B cell (primary cell): ENCODE data around the gene POLN. TPM values are rescaled to one million over a fixed set of nuclear protein-coding genes. Genes with fewer than 3 reads are reported as not detected.

Experiments
- ATAC-seq: fragments of 200-7000 bp; cut with Tn5 transposase; one replicate; pipeline ENCODE4 v1.10.0; 2021; ENCODE audit warnings: low read depth, mild to moderate bottlenecking, moderate number of reproducible peaks, moderate library complexity
- CTCF ChIA-PET: fragments of 350-600 bp; sonication (Branson Sonifier 250); formaldehyde crosslinking; loops from one replicate; lab custom pipeline; 2021; ENCODE audit warnings: antibody characterized with exemption, inconsistent platforms; lab: Charles Lee
- POLR2A ChIA-PET: fragments of 350-600 bp; sonication (Branson Sonifier 250); formaldehyde crosslinking; loops from one replicate; lab custom pipeline; 2021; ENCODE audit warnings: antibody characterized with exemption; lab: Charles Lee
- DNase-seq: peaks from one replicate; pipeline ENCODE4 v3.0.0; 2013
- H2AFZ ChIP-seq: 2 replicates; pipeline ENCODE4 v1.6.1; 2012; ENCODE audit warnings: mild to moderate bottlenecking, low read depth, low read length; ENCODE audit not compliant: insufficient read depth, poor library complexity, severe bottlenecking
- H3K27ac ChIP-seq, 2 donors: 1 replicate in 1 of 2; 2 replicates in 1 of 2; pipeline ENCODE4 v1.5.1; 2012 to 2013; ENCODE audit warnings: low read length in 2 of 2, mild to moderate bottlenecking in 2 of 2, moderate library complexity in 1 of 2
- H3K27me3 ChIP-seq, 4 experiments: fragments of 200-600 bp in 1 of 4; sonication (generic) in 1 of 4; replicated peaks in 1 of 4; 1 replicate in 2 of 4; 2 replicates in 2 of 4; pipeline versions ENCODE4 v1.6.1 to v1.7.0; 2013 to 2016; ENCODE audit warnings: low read length in 3 of 4, mild to moderate bottlenecking in 2 of 4, mixed read lengths in 1 of 4, moderate library complexity in 1 of 4; ENCODE audit not compliant: insufficient read depth in 4 of 4, control insufficient read depth in 3 of 4; ENCODE audit errors: control extremely low read depth in 1 of 4
- H3K36me3 ChIP-seq, 2 experiments: replicated peaks in 1 of 2; 1 replicate in 1 of 2; 2 replicates in 1 of 2; pipeline versions ENCODE4 v1.6.1 to v1.7.1; 2013; ENCODE audit warnings: low read length in 1 of 2; ENCODE audit not compliant: insufficient read depth in 2 of 2, control insufficient read depth in 1 of 2; ENCODE audit errors: control extremely low read depth in 1 of 2, extremely low read depth in 1 of 2
- H3K4me1 ChIP-seq, 2 donors: fragments of 200-600 bp in 1 of 2; sonication (generic) in 1 of 2; 1 replicate in 1 of 2; 2 replicates in 1 of 2; pipeline versions ENCODE4 v1.5.1 to v1.6.1; 2013 to 2017; ENCODE audit warnings: low read length in 2 of 2; ENCODE audit not compliant: control insufficient read depth in 2 of 2, insufficient read depth in 2 of 2
- H3K4me2 ChIP-seq: replicated peaks from 2 replicates; pipeline ENCODE3; 2012; ENCODE audit warnings: mild to moderate bottlenecking, low read depth, low read length; ENCODE audit not compliant: poor library complexity, severe bottlenecking
- H3K4me3 ChIP-seq, 5 experiments: fragments of 200-600 bp in 1 of 5; sonication (generic) in 1 of 5; 1 replicate in 3 of 5; 2 replicates in 2 of 5; pipeline versions ENCODE4 v1.5.1 to v1.7.0; 2011 to 2016; ENCODE audit warnings: low read length in 4 of 5, mild to moderate bottlenecking in 4 of 5, low read depth in 2 of 5, control low read depth in 1 of 5, moderate library complexity in 1 of 5; ENCODE audit not compliant: insufficient read depth in 1 of 5; ENCODE audit errors: control extremely low read depth in 1 of 5, extremely low read depth in 1 of 5
- H3K79me2 ChIP-seq: fragments of 200-600 bp; sonication (generic); one replicate; pipeline ENCODE4 v1.6.0; 2016; ENCODE audit warnings: low read length; ENCODE audit not compliant: control insufficient read depth, insufficient read depth
- H3K9ac ChIP-seq: fragments of 200-600 bp; sonication (generic); 2 replicates; pipeline ENCODE4 v1.6.1; 2017; ENCODE audit warnings: mild to moderate bottlenecking, low read length, moderate library complexity
- H3K9me3 ChIP-seq, 3 donors: one replicate each; pipeline versions ENCODE4 v1.6.1 to v1.7.1; 2013; ENCODE audit warnings: low read length in 2 of 3; ENCODE audit not compliant: control insufficient read depth in 2 of 3, insufficient read depth in 1 of 3; ENCODE audit errors: control extremely low read depth in 1 of 3
- H4K20me1 ChIP-seq: 2 replicates; pipeline ENCODE4 v1.6.0; 2012; ENCODE audit warnings: mild to moderate bottlenecking, low read length; ENCODE audit not compliant: insufficient read depth, control insufficient read depth, poor library complexity, severe bottlenecking
- H3K27ac Mint-ChIP-seq: one replicate; pipeline ENCODE4 v1.8.0; 2021; ENCODE audit warnings: mixed read lengths
- H3K27me3 Mint-ChIP-seq: one replicate; pipeline ENCODE4 v1.8.0; 2021; ENCODE audit warnings: mixed read lengths
- H3K4me1 Mint-ChIP-seq: one replicate; pipeline ENCODE4 v1.8.0; 2021; ENCODE audit warnings: mixed read lengths
- H3K4me3 Mint-ChIP-seq: one replicate; pipeline ENCODE4 v1.8.0; 2021; ENCODE audit warnings: mixed read lengths
- H3K9me3 Mint-ChIP-seq: one replicate; pipeline ENCODE4 v1.8.0; 2022; ENCODE audit warnings: mixed read lengths; ENCODE audit not compliant: insufficient read depth
- EZH2 ChIP-seq: IDR thresholded peaks from 2 replicates; pipeline ENCODE4 v1.6.1; 2012; ENCODE audit warnings: borderline replicate concordance, low read depth, mild to moderate bottlenecking, moderate library complexity, low read length; ENCODE audit not compliant: insufficient read depth, poor library complexity, severe bottlenecking
- WGBS: methylation state at CpG from one replicate; pipeline ENCODE4 v1.1.5; 2013; ENCODE audit warnings: missing lambda C conversion rate; ENCODE audit not compliant: insufficient coverage; 5-methylcytosine and 5-hydroxymethylcytosine counted together
- intact Hi-C: fragments of 100-400 bp; cut with micrococcal nuclease; formaldehyde crosslinking; loops from one replicate; pipeline ENCODE4 v1.10.0; 2022
- polyA plus RNA-seq: library from polyadenylated mRNA; depleted of rRNA; stranded (reverse); fragments of >200 nt; gene quantifications from 2 replicates; pipeline ENCODE4 v1.2.3, GENCODE V29; 2012
- total RNA-seq, 2 donors: library from RNA; stranded (reverse); fragments of 120-200 nt in 1 of 2; gene quantifications; 1 replicate in 1 of 2; 2 replicates in 1 of 2; pipeline versions ENCODE4 v1.2.3 to v1.2.4, GENCODE V29; 2013 to 2022
- TF ChIP-seq, protein P1 (sequence below): fragments of 200-600 bp; IDR thresholded peaks from one replicate; pipeline ENCODE4 v1.8.0; 2022; ENCODE audit warnings: antibody characterized with exemption, mild to moderate bottlenecking

Gene POLN
- total and polyA plus RNA-seq, 2 donors (not counting 1 experiment from before 2014, with no cell fraction given) = 0.73 to 1.5 TPM

GRCh38 chr4:2104556-2105345 is 137.2 kb downstream of the POLN start:
- H3K4me1 Mint-ChIP-seq = peaks cover 7% of the 10 kb centered on the region
- no peak overlapping the region for H3K4me2 ChIP-seq

More at GRCh38 chr4:2104556-2105345, 137.2 kb downstream of the POLN start:
- Mint-ChIP-seq H3K27me3 (peaks cover 28% of the 10 kb centered on the region), H3K4me3 (no peak overlapping the region), H3K9me3 (peaks cover 11% of the 10 kb centered on the region), H3K27ac (no peak overlapping the region)
- Histone ChIP-seq H3K27me3 (peaks cover 0 to 46% (median 23%) of the 10 kb centered on the region in 4 experiments), H3K79me2 (no peaks in the 10 kb centered on the region), H3K27ac (no peak overlapping the region), H3K36me3 (no peaks in the 10 kb centered on the region), H3K9ac (no peak overlapping the region), H3K4me3 (no peak overlapping the region), H3K9me3 (peaks cover 1 to 31% (median 26%) of the 10 kb centered on the region in 3 donors), H2AFZ (no peak overlapping the region), H4K20me1 (no peaks in the 10 kb centered on the region), H3K4me1 (no peaks in the 10 kb centered on the region)
- DNase-seq (no peak), ATAC-seq (no peak)
- WGBS = 80% methylated on average over 9 of the region's 9 CpGs
- intact Hi-C loops = no loop called here
- POLR2A ChIA-PET = no interaction called here
- CTCF ChIA-PET = no interaction called here
- TF ChIP-seq EZH2 = no peak
- TF ChIP-seq, protein P1, sequence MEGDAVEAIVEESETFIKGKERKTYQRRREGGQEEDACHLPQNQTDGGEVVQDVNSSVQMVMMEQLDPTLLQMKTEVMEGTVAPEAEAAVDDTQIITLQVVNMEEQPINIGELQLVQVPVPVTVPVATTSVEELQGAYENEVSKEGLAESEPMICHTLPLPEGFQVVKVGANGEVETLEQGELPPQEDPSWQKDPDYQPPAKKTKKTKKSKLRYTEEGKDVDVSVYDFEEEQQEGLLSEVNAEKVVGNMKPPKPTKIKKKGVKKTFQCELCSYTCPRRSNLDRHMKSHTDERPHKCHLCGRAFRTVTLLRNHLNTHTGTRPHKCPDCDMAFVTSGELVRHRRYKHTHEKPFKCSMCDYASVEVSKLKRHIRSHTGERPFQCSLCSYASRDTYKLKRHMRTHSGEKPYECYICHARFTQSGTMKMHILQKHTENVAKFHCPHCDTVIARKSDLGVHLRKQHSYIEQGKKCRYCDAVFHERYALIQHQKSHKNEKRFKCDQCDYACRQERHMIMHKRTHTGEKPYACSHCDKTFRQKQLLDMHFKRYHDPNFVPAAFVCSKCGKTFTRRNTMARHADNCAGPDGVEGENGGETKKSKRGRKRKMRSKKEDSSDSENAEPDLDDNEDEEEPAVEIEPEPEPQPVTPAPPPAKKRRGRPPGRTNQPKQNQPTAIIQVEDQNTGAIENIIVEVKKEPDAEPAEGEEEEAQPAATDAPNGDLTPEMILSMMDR = no peak
